Keratinocyte (primary cell): Measurements from ENCODE around the gene GRK6. TPM values are rescaled to one million over a fixed set of nuclear protein-coding genes. Genes with fewer than 3 reads are reported as not detected.

Experiments
- DNase-seq: peaks from one replicate; pipeline ENCODE4 v3.0.0-alpha.2; 2011; ENCODE audit warnings: low read depth, missing footprints, low spot score
- FAIRE-seq: peaks from 2 replicates; lab custom pipeline; 2011; peaks lifted over from hg19 to GRCh38; lab: Jason Lieb, UNC
- H2AFZ ChIP-seq: 2 replicates; pipeline ENCODE4 v1.6.0; 2012; ENCODE audit warnings: low read length, control low read depth, inconsistent platforms; ENCODE audit not compliant: control insufficient read depth
- H3K27ac ChIP-seq: 2 replicates; pipeline ENCODE4 v1.5.1; 2011; ENCODE audit warnings: low read length; ENCODE audit not compliant: control insufficient read depth, insufficient read depth
- H3K27me3 ChIP-seq: 3 replicates; pipeline ENCODE4 v1.6.0; 2011; ENCODE audit warnings: low read length; ENCODE audit not compliant: control insufficient read depth, insufficient read depth; ENCODE audit errors: extremely low read depth
- H3K36me3 ChIP-seq, 2 experiments: 2 replicates in 1 of 2; 3 replicates in 1 of 2; pipeline ENCODE4 v1.5.1; 2011; ENCODE audit warnings: low read length in 2 of 2, mild to moderate bottlenecking in 1 of 2; ENCODE audit not compliant: control insufficient read depth in 2 of 2, insufficient read depth in 2 of 2; ENCODE audit errors: extremely low read depth in 1 of 2
- H3K4me1 ChIP-seq: 3 replicates; pipeline ENCODE4 v1.5.1; 2011; ENCODE audit warnings: low read length; ENCODE audit not compliant: control insufficient read depth, insufficient read depth; ENCODE audit errors: extremely low read depth
- H3K4me2 ChIP-seq: 3 replicates; pipeline ENCODE4 v1.6.0; 2011; ENCODE audit warnings: low read depth, low read length; ENCODE audit not compliant: control insufficient read depth, insufficient read depth; ENCODE audit errors: extremely low read depth
- H3K4me3 ChIP-seq, 3 experiments: fragments of 200-600 bp in 1 of 3; sonication (generic) in 1 of 3; 2 replicates in 2 of 3; 3 replicates in 1 of 3; pipeline ENCODE4 v1.5.1; 2011 to 2016; ENCODE audit warnings: low read length in 3 of 3, mild to moderate bottlenecking in 3 of 3, control low read depth in 2 of 3, inconsistent platforms in 1 of 3, low read depth in 1 of 3, mixed read lengths in 1 of 3, mixed run types in 1 of 3, moderate library complexity in 1 of 3; ENCODE audit not compliant: control insufficient read depth in 2 of 3, insufficient read depth in 2 of 3; ENCODE audit errors: extremely low read depth in 1 of 3
- H3K79me2 ChIP-seq: 2 replicates; pipeline ENCODE4 v1.6.0; 2012; ENCODE audit warnings: low read length; ENCODE audit not compliant: control insufficient read depth, insufficient read depth
- H3K9ac ChIP-seq: 3 replicates; pipeline ENCODE4 v1.6.0; 2011; ENCODE audit warnings: low read length; ENCODE audit not compliant: control insufficient read depth, insufficient read depth; ENCODE audit errors: extremely low read depth
- H3K9me1 ChIP-seq: 3 replicates; pipeline ENCODE4 v1.6.0; 2011; ENCODE audit warnings: low read length; ENCODE audit not compliant: control insufficient read depth, insufficient read depth; ENCODE audit errors: extremely low read depth
- H3K9me3 ChIP-seq: 2 replicates; pipeline ENCODE4 v1.5.1; 2012; ENCODE audit warnings: low read depth, low read length; ENCODE audit not compliant: control insufficient read depth
- H4K20me1 ChIP-seq: 3 replicates; pipeline ENCODE4 v1.6.0; 2011; ENCODE audit warnings: low read length; ENCODE audit not compliant: control insufficient read depth, insufficient read depth; ENCODE audit errors: extremely low read depth
- CTCF ChIP-seq, 3 experiments: IDR thresholded peaks in 1 of 3; conservative IDR thresholded peaks in 1 of 3; optimal IDR thresholded peaks in 1 of 3; 2 replicates in 2 of 3; 3 replicates in 1 of 3; pipeline versions ENCODE3 to v1.5.1; 2011; ENCODE audit warnings: low read length in 3 of 3, mild to moderate bottlenecking in 3 of 3, moderate library complexity in 2 of 3, control low read depth in 1 of 3, inconsistent platforms in 1 of 3; ENCODE audit not compliant: insufficient read depth in 2 of 3; ENCODE audit errors: extremely low read depth in 1 of 3
- EZH2 ChIP-seq: IDR thresholded peaks from one replicate; pipeline ENCODE4 v1.6.1; 2012; ENCODE audit warnings: inconsistent platforms, mild to moderate bottlenecking, low read length, moderate library complexity
- dilution Hi-C: fragments of 300-500 bp; cut with MboI; formaldehyde crosslinking; loops from one replicate; pipeline ENCODE4 v1.7.0; 2020; ENCODE audit warnings: low sequenced_read_pairs; ENCODE audit not compliant: extremely low pct_ligation_motif_present
- polyA plus RNA-seq, 5 experiments: library from polyadenylated mRNA; depleted of rRNA in 3 of 5; stranded (reverse) in 3 of 5; stranded (forward) in 1 of 5; unstranded in 1 of 5; fragments of >200 nt; gene quantifications; 1 replicate in 1 of 5; 2 replicates in 3 of 5; 3 replicates in 1 of 5; pipeline versions ENCODE4 v1.2.1 to v1.2.3, GENCODE V29; 2011 to 2012; ENCODE audit warnings: missing spikeins in 2 of 5, low read depth in 1 of 5, low replicate concordance in 1 of 5

GRK6 gene
- polyA plus RNA-seq, 1 donor (not counting 4 experiments of a cell fraction or from before 2014, with no cell fraction given), result 29.9 TPM

GRCh38 chr5:177433658-177434217 lies 7.3 kb downstream of the GRK6 start:
- Histone ChIP-seq H3K27ac (peak overlapping the region; percentile 54), H3K79me2 (peaks cover 12% of the 10 kb centered on the region), H2AFZ (no peak overlapping the region), H3K9ac (peak overlapping the region; percentile 47), H3K4me1 (peaks cover 62% of the 10 kb centered on the region), H3K36me3 (peaks cover 23 to 58% of the 10 kb centered on the region in 2 experiments), H3K9me3 (no peaks in the 10 kb centered on the region), H3K27me3 (no peaks in the 10 kb centered on the region), H3K4me3 (no peak overlapping the region), H4K20me1 (no peaks in the 10 kb centered on the region), H3K9me1 (no peaks in the 10 kb centered on the region), H3K4me2 (no peak overlapping the region)
- FAIRE-seq, result no peak
- dilution Hi-C loops, result no loop called here
- no peak for TF ChIP-seq EZH2
- TF ChIP-seq CTCF (optimal IDR thresholded peaks at IDR 0.05 in 1 of 3, IDR thresholded peaks at IDR 0.05 in 1 of 3, conservative IDR thresholded peaks at IDR 0.05 in 1 of 3; ENCODE audit: extremely low read depth in 1 of 3, insufficient read depth in 2 of 3, low read length in 3 of 3), result no peak
- no peak for DNase-seq

GRCh38 chr5:177434437-177434836 lies 8.0 kb downstream of the GRK6 start:
- FAIRE-seq, result no peak

More at GRCh38 chr5:177434437-177434836, 8.0 kb downstream of the GRK6 start:
- Histone ChIP-seq H3K9ac (peak overlapping the region; percentile 47), H3K9me3 (no peaks in the 10 kb centered on the region), H3K4me1 (peaks cover 57% of the 10 kb centered on the region), H3K27me3 (no peaks in the 10 kb centered on the region), H3K4me2 (no peak overlapping the region), H3K4me3 (no peak overlapping the region), H4K20me1 (no peaks in the 10 kb centered on the region), H3K27ac (peak overlapping the region; percentile 54), H3K9me1 (no peaks in the 10 kb centered on the region), H3K36me3 (peaks cover 23 to 61% of the 10 kb centered on the region in 2 experiments), H2AFZ (no peak overlapping the region), H3K79me2 (peaks cover 5% of the 10 kb centered on the region)
- TF ChIP-seq CTCF (optimal IDR thresholded peaks at IDR 0.05 in 1 of 3, IDR thresholded peaks at IDR 0.05 in 1 of 3, conservative IDR thresholded peaks at IDR 0.05 in 1 of 3; ENCODE audit: extremely low read depth in 1 of 3, insufficient read depth in 2 of 3, low read length in 3 of 3) (no peak), EZH2 (no peak)
- no peak for DNase-seq
- dilution Hi-C loops, result no loop called here
